Embryonic facial prominence (tissue), 1 donor: ENCODE results near the gene CST9.

Source experiments
- DNase-seq: peaks from one replicate; pipeline ENCODE4 v3.0.0-alpha.2; 2016; ENCODE audit errors: extremely low spot score

Gene CST9

GRCh38 chr20:23605867-23606651 lies at the start of gene CST9:
Gene CST9, minus strand, starts transcription at chr20:23605917. Its CDS starts 53 bp downstream, at chr20:23605864.
- DNase-seq: no peak

- DNase-seq: no peak
Observed at GRCh38 chr20:23654717-23655116, 49.0 kb upstream of the CST9 start.

DNA sequence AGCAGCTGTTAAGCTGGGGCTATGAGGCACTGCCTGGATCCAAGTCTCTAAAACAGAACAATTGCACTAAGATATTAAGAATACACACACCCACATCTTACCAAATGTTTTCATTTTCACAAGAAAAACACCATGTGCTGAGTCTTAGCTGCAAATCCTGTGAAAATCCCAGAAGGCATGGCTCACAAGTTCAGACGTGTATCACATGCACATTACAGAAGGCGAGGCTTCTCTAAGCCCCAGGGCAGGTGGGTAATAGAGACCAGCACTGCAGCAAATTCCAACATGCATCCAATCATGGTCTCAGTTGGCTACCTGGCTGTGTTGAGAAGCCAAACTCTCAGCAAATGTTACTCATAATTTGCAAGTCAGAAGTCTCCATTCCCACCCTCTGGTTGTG lies 48.3 kb upstream of the CST9 start:
- DNase-seq: no peak

- DNase-seq: no peak
Observed at GRCh38 chr20:23653400-23653938, 47.8 kb upstream of the CST9 start.

DNA sequence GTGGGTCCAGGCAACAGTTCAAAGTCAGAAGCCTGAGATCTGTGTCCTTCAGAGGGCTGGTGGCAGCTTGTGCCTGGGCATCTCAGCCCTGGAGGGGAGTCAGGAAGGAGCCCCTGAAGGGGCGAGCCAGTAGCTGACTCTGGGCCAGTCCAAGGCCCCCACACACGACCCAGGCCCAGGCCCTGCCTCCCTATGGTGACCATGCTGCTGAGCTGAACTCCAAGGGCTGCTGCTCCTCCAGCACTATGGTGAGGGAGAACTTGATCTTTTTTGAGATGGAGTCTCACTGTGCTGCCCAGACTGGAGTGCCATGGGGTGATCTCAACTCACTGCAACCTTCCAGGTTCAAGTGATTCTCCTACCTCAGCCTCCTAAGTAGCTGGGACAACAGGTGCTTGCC lies 47.2 kb upstream of the CST9 start:
- DNase-seq: no peak

DNA sequence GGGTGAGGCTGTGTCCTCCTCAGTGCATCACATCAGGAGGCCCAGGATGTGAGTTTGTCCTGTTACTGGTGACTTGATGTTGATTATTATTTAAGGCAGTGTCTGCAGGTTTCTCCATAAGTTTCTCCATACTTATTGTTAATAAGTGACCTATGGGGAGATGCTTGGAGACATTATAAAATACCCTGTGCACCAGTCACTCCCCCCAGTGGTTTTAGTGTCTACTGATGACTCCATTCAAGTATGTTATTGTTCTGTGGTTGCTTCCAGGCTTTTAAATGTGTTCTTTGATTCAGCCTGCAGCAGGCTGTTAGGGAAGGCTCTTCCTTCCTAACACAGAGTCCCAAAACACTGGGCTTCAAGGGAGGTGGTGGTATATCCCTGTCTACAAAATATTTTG lies 46.7 kb upstream of the CST9 start:
- DNase-seq: no peak

GRCh38 chr20:23651117-23651516 lies 45.4 kb upstream of the CST9 start:
- DNase-seq: no peak

DNA sequence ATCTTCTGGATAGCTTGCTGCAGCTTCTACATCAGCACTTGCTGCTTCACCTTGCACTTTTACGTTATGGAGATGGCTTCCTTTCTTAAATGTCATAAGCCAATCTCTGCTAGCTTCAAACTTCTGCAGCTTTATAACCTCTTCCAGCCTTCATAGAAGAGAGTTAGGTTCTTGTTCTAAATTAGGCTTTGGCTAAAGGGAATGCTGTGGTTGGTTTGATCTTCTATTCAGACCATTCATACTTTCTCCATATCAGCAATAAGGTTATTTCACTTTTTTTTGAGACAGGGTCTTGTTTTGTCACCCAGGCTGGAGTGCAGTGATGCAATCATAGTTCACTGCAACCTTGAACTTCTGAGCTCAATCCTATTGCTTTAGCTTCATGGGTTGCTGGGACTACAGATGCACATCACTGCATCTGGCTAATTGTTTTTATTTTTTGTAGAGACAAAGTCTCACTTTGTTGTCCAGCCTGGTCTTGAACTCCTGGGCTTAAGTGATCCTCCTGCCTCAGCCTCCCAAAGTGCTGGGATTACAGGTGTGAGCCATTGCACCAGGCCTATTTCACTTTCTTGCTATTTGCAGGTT lies 44.2 kb upstream of the CST9 start:
- DNase-seq: no peak

DNA sequence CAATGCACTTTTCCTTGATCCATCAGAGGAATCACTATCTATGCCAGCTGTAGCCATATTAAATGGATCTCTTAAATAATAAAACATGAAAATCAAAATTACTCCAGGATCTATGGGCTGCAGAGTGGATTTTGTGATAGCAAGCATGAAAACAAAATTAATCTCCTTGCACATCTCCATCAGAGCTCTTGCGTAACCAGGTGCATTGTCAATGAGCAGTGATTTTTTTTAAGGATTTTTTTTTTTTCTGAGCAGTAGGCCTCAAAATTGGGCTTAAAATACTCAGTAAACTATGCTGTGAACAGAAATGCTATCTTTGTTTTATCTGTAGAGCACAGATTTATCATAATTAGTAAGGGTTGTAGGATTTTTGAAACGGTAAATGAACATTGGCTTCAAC lies 43.5 kb upstream of the CST9 start:
- DNase-seq: no peak

GRCh38 chr20:23647346-23647745 lies 41.6 kb upstream of the CST9 start:
- no peak for DNase-seq

- DNase-seq: no peak
Observed at GRCh38 chr20:23646106-23646873, 40.6 kb upstream of the CST9 start.

GRCh38 chr20:23645575-23645974 lies 39.9 kb upstream of the CST9 start:
- no peak for DNase-seq

DNA sequence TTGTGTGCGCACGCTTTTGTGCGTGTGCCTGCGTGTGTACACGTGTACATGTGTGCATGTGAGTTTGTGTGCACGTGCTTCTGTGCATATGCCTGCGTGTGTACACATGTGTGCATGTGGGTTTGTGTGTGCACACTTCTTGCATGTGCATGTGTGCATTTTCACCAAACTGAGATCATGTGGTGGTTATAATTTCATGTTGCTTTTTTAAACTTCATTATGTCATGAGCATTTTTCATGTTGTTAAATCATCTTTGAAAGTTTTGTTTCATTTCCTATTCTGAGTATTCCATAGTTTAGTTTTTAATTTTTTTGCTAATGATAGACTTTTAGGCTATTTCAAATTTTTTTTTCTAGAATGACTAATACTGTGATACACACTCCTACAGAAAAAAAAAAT lies 38.4 kb upstream of the CST9 start:
- no peak for DNase-seq

DNA sequence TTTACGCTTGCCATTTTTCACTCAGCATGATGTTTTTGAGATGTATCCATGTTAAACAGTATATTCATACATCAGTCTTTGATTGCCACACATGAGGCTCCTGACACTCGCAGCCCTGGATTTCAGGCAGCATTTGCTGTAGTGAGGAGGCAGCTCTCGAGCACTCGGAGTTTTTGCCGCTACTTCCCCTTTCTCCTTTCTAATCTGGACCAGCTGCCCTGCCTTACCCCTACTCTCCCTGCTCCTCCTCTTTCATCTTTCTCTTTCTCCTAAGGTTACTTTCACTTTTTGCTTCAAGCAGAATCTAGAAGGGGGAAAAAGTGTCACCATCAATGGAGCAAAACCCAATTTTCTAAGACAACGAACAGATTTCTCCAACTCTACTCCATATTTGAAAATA lies 37.9 kb upstream of the CST9 start:
- DNase-seq: no peak

DNA sequence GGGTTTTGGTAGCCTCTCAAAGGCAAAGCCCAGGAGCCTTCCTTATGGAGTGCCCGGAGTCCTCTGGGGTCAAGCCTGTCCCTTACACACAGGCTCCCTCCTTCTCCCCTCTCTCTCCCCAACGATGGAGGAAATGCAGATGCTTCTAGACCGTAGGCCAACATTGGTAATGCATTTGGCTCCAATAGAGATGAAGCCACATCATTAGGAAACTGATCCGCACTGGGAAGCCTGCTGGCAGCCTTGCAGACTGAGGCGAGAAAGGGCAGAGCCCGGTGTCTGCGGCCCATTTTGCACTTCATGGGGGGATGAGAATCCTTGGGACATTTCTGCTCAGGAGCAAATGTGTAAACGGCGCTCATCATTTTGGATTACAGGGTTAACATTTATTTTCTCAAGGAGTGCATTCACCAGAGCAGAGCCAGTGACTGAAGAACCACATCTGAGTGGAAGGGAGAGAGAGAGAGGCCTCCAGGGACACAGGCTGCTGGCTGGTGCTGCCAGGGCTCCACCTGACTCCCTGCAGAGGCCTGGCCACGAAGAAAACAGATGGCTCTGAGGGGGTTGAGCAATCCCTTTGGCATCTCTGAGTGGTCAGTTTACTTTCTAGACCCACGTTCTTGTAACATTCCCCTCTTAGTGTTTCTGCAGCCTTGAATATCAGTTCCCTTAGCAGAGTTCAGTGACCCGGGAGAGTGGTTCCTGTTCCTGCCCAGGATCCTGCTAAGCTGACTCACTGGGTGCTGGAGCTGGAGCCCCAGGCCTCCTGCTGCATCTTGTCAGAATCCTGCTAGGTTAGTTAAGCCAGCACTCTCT lies 36.4 kb upstream of the CST9 start:
- DNase-seq: no peak

- no peak for DNase-seq
Observed at GRCh38 chr20:23640671-23641667, 35.3 kb upstream of the CST9 start.

- no peak for DNase-seq
Observed at GRCh38 chr20:23640018-23640601, 34.4 kb upstream of the CST9 start.

DNA sequence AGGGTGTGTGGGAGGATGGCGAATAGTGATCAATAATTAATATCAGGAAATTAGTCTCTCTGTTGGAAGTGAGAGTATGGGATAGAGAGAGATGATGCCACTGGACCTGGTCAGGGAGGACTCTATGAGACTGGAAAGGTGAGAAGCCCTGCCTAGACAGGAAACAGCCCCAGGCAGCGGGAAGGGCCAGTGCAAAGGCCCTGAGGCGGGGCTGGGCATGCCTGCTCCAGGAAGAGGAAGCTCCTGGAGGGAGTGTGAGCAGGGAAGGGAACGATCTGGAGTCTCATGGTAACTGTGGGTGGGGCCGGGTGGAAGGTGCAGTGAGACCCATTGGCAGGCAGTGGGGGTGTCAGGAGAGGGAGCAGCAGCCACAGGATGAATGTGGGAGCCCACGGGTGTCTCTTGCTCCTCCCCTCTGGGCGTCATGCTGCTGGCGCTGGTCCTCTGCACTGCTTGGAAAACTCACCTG lies 33.8 kb upstream of the CST9 start:
- no peak for DNase-seq

DNA sequence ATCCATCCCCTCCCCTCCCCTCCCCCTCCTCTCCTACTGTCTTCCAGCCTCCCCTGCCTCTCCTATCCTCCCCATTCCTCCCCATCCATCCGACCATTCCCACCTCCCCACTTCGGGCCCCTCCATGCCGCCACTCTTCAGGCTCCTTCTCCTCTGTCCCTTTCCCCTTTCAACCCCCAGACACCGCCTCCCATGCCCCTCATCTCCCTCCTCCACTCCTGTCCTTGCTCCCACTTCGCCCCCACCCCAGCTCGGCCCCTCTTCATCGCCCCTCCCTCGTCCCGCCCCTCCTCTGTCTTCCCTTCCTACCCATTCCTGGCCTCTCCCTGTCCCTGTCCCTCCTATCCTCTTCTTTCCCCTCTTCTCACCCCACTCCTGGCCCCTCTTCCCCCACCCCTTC lies 32.6 kb upstream of the CST9 start:
- no peak for DNase-seq
